K562 (cell line): ENCODE results near the gene NEMP2. TPM values are rescaled to one million over a fixed set of nuclear protein-coding genes. Genes with fewer than 3 reads are reported as not detected.

Experiments
- BCOR ChIP-seq: fragments of 450-650 bp; IDR thresholded peaks from 2 replicates; pipeline ENCODE4 v1.6.1; 2016
- BRD9 ChIP-seq: fragments of 450-650 bp; IDR thresholded peaks from 2 replicates; pipeline ENCODE4 v1.6.1; 2018; ENCODE audit warnings: low read depth; ENCODE audit not compliant: partially characterized antibody
- FUS ChIP-seq: fragments of 200-400 bp; formaldehyde crosslinking; optimal IDR thresholded peaks from 2 replicates; pipeline ENCODE3; 2017; ENCODE audit warnings: low read depth, low read length
- KDM1A ChIP-seq, 2 experiments: fragments of 450-650 bp; IDR thresholded peaks; 2 replicates each; pipeline ENCODE4 v1.6.1; 2016; ENCODE audit warnings: mild to moderate bottlenecking in 2 of 2
- NR1H2 ChIP-seq: sonication (generic); formaldehyde crosslinking; IDR thresholded peaks from 2 replicates; pipeline ENCODE4 v1.4.0; 2020; ENCODE audit warnings: mild to moderate bottlenecking, missing genetic modification reagents
- NR2F6 ChIP-seq: fragments of 450-650 bp; formaldehyde crosslinking; IDR thresholded peaks from 2 replicates; pipeline ENCODE4 v1.4.0; 2020; ENCODE audit warnings: mild to moderate bottlenecking
- SMARCA5 ChIP-seq: fragments of 450-650 bp; IDR thresholded peaks from 2 replicates; pipeline ENCODE4 v1.6.1; 2016
- TGIF2 ChIP-seq: sonication (generic); formaldehyde crosslinking; IDR thresholded peaks from 2 replicates; pipeline ENCODE4 v1.8.1; 2022; ENCODE audit warnings: mild to moderate bottlenecking, missing genetic modification reagents, moderate library complexity
- VEZF1 ChIP-seq: fragments of 200-800 bp; sonication (Bioruptor generic); IDR thresholded peaks from 2 replicates; pipeline ENCODE4 v1.6.1; 2017; ENCODE audit warnings: missing genetic modification characterization, missing compliant biosample characterization
- ZNF133 ChIP-seq: fragments of 250-450 bp; sonication (Bioruptor Pico); IDR thresholded peaks from 2 replicates; pipeline ENCODE4 v1.4.0; 2020; ENCODE audit warnings: mild to moderate bottlenecking
- ZNF445 ChIP-seq: fragments of 250-450 bp; sonication (Bioruptor Pico); IDR thresholded peaks from 2 replicates; pipeline ENCODE4 v1.4.0; 2020; ENCODE audit warnings: low read depth, mild to moderate bottlenecking, moderate library complexity
- polyA plus RNA-seq, 8 experiments: library from polyadenylated mRNA; depleted of rRNA in 4 of 8; stranded (reverse) in 5 of 8; unstranded in 3 of 8; fragments of >200 nt; fragmentation: Nextera tagmentation in 2 of 8; fragmentation: Illumina TruSeq in 1 of 8; extraction: Ambion mirVana in 2 of 8; extraction: Trizol in 1 of 8; gene quantifications; 2 replicates each; pipeline versions ENCODE4 v1.2.1 to v1.2.3, GENCODE V29; 2011 to 2014; ENCODE audit warnings: inconsistent platforms in 1 of 8, missing spikeins in 1 of 8
- total RNA-seq, 7 experiments: library from RNA; depleted of rRNA in 6 of 7; stranded (reverse); fragments of >200 nt in 6 of 7; fragmentation: Illumina TruSeq in 2 of 7; extraction: Trizol in 2 of 7; gene quantifications; 2 replicates each; pipeline versions ENCODE4 v1.2.1 to v1.2.3, GENCODE V29; 2011 to 2021; ENCODE audit warnings: low replicate concordance in 1 of 7

Gene NEMP2
- total and polyA plus RNA-seq, 9 of the 15 experiments (the other 6 are each of a cell fraction or from before 2014, with no cell fraction given) = 0.32 to 3.0 (median 1.7) TPM

DNA sequence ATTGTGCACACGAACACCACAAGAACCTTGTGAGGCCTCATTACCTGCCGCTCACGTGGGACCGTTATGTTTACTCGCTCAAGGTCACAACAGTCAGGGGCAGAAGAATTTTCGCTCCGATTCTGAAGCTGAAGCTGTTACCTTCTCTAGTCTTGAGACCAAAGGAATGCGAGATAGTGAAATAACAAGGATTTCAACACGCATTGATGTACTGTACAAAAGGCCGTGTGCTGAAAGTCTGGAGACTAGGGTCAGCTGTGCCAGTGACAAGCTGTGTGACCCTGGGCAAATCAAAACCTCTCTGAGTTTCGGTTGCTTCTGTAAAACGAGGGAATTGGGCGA, 583 bp downstream of the NEMP2 start (continued):
- TF ChIP-seq FUS (no peak), ZNF133 (CRISPR knock-in tag) (no peak), BCOR (peak; percentile 82), ZNF445 (CRISPR knock-in tag) (no peak), BRD9 (peak; percentile 58), NR1H2 (CRISPR knock-in tag) (no peak), SMARCA5 (0 out of 2 replicates have a peak, but pooled peaks have one; percentile 25), KDM1A (IDR thresholded peaks at IDR 0.05) (peak in 1 of 2 experiments; percentile 33; a peak in 1 of 4 replicates), TGIF2 (no peak), NR2F6 (CRISPR knock-in tag) (no peak), VEZF1 (CRISPR knock-in tag) (no peak)
